Islet of Langerhans (tissue), 1 donor: Measurements from ENCODE around the gene F11R.
"Not testable (repeated sequence)": the region's sequence is repeated elsewhere in the genome, so short reads cannot be mapped to it uniquely, and the experiment has no call there.

Experiments used
- FAIRE-seq: peaks from one replicate; lab custom pipeline; 2011; peaks lifted over from hg19 to GRCh38; lab: Jason Lieb, UNC

F11R gene

GRCh38 chr1:160963521-160963920 is 57.4 kb downstream of the F11R start:
- no peak for FAIRE-seq

GRCh38 chr1:160961419-160961818 is 59.5 kb downstream of the F11R start:
- no peak for FAIRE-seq

GRCh38 chr1:160956966-160957365 is 64.0 kb downstream of the F11R start:
- FAIRE-seq: no peak

GRCh38 chr1:160954158-160955104 is 66.5 kb downstream of the F11R start, which contains the start of gene ITLN2:
Gene ITLN2 (minus strand): TSS chr1:160954809. CDS start chr1:160954741, 68 bp downstream.
- FAIRE-seq: no peak

GRCh38 chr1:160953030-160953429 is 67.9 kb downstream of the F11R start:
- FAIRE-seq: no peak

- FAIRE-seq: no peak
Measured at GRCh38 chr1:160952129-160952510, 68.8 kb downstream of the F11R start.

GRCh38 chr1:160951443-160952128 is 69.4 kb downstream of the F11R start:
- FAIRE-seq: no peak

GRCh38 chr1:160950657-160951056 is 70.3 kb downstream of the F11R start:
- no peak for FAIRE-seq

GRCh38 chr1:160949881-160950280 is 71.1 kb downstream of the F11R start:
- FAIRE-seq: no peak

- not testable (repeated sequence) for FAIRE-seq
Measured at GRCh38 chr1:160949216-160949880, 71.6 kb downstream of the F11R start.

- not testable (repeated sequence) for FAIRE-seq
Measured at GRCh38 chr1:160947174-160947759, 73.7 kb downstream of the F11R start.

GRCh38 chr1:160945881-160946280 is 75.1 kb downstream of the F11R start:
- not testable (repeated sequence) for FAIRE-seq
